ENCODE measurements around the gene MARCHF11.

- TF ChIP-seq EP300 (IDR thresholded peaks at IDR 0.05; ENCODE audit: borderline replicate concordance in 1 of 2, low read depth in 2 of 2, low read length in 2 of 2): no peak
- TF ChIP-seq CTCF (IDR thresholded peaks at IDR 0.05; ENCODE audit: control extremely low read depth in 1 of 3, insufficient read depth in 1 of 3, low read depth in 1 of 3, low read length in 3 of 3): no peak
- no peak for TF ChIP-seq NANOG (IDR thresholded peaks at IDR 0.05; ENCODE audit: insufficient read depth, low read depth, low read length, poor library complexity, severe bottlenecking)
- no peak for TF ChIP-seq POLR2AphosphoS5 (IDR thresholded peaks at IDR 0.05; ENCODE audit: low read depth, low read length)
- TF ChIP-seq MAX (IDR thresholded peaks at IDR 0.05): no peak
- no peak for TF ChIP-seq CEBPB (IDR thresholded peaks at IDR 0.05; ENCODE audit: low read depth, low read length)
- no peak for TF ChIP-seq POLR2A (IDR thresholded peaks at IDR 0.05; ENCODE audit: control extremely low read depth in 1 of 2, low read depth in 2 of 2, low read length in 2 of 2)
- TF ChIP-seq YY1 (IDR thresholded peaks at IDR 0.05; ENCODE audit: low read depth, low read length): no peak
- no peak for TF ChIP-seq TAF1 (IDR thresholded peaks at IDR 0.05; ENCODE audit: low read depth, low read length)
- TF ChIP-seq GABPA (IDR thresholded peaks at IDR 0.05; ENCODE audit: borderline replicate concordance, insufficient read depth, low read length): no peak
- TF ChIP-seq CHD2 (IDR thresholded peaks at IDR 0.05; ENCODE audit: low read length): no peak
- no peak for TF ChIP-seq CHD7 (IDR thresholded peaks at IDR 0.05; ENCODE audit: insufficient replicate concordance, low read length)
- no peak for TF ChIP-seq TCF12 (IDR thresholded peaks at IDR 0.05; ENCODE audit: low read depth, low read length)
- no peak for TF ChIP-seq HDAC2 (IDR thresholded peaks at IDR 0.05; ENCODE audit: borderline replicate concordance in 1 of 2, low read depth in 2 of 2, low read length in 2 of 2)
These were observed 42.4 kb downstream of the MARCHF11 start for GRCh38 chr5:16137177-16137576.

All from H1 (cell line).